Measurements from ENCODE around the gene TMED6.

Gene TMED6

DNA sequence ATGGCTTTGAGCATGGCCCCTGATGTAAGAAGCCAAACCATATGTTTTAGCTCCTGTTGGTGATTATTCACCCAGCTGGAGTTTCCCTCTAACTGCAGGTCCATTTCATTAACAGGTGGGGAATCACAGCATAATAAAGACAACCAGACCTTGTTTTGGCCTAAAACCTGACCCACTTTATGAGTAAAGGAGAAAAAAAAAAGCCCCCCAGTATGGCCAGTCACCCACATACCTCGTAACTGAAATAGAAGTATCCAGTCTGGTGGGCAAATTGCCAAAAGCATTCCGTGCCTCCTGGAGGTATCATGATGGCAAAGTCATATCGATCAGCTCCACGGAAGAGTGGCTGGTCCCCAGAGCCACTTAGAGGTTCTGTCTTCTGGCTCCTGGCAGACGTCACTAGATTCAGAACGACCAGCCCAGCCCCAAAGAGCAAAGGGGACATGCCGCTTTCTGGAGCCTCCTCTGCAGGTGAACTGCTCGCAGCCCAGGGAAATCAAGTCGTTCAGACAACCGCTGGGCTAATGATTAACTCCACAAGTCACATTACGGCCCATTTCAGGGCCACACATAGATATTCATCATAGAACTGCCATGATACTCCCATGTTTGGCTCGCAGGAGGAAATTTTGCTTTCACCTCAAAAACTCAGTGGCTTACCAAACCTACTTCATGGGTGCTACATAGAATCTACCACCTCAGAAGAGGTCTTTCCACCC is at the start of gene TMED6:
TSS of gene TMED6 (minus strand) at position 478 of the 719 bp plus-strand sequence. CDS start at position 445, 33 bp downstream.
- ChIA-PET CTCF (no interaction called here), POLR2A (interaction anchor here (1.4 kb wide), 1 partner anchor 11 kb away, joined by 4 read pairs; no protein-coding TSS in a partner anchor)
- no peak for DNase-seq (ENCODE audit: extremely low spot score)
- no peak for TF ChIP-seq BHLHE40 (IDR thresholded peaks at IDR 0.05; ENCODE audit: borderline replicate concordance)

DNA sequence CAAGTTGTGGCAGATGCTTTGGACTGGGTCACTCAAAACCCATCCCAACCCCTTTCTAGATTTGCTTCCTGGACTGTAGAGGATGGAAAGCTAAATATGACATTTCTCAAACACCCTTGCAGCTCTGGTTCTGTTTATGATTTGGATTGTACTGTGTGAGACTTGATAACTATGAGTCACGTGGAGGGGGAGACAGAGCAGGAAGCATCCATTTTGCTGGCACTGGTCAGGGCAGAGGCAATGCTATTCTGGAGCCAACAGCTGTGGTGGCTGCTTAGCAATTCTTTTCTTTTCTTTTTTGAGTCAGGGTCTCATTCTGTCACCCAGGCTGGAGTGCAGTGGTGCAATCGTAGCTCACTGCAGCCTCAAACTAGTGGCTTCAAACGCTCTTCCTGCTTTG is 47.8 kb upstream of the TMED6 start:
- TF ChIP-seq TARDBP (IDR thresholded peaks at IDR 0.05) (no peak), BHLHE40 (IDR thresholded peaks at IDR 0.05; ENCODE audit: borderline replicate concordance) (no peak), NFRKB (IDR thresholded peaks at IDR 0.05) (no peak), CTBP1 (IDR thresholded peaks at IDR 0.05; ENCODE audit: borderline replicate concordance) (no peak), FOXM1 (IDR thresholded peaks at IDR 0.05; ENCODE audit: borderline replicate concordance) (no peak), FOXK2 (IDR thresholded peaks at IDR 0.05) (no peak), ELF4 (IDR thresholded peaks at IDR 0.05) (no peak), HDGF (IDR thresholded peaks at IDR 0.05; ENCODE audit: borderline replicate concordance) (no peak), SP1 (IDR thresholded peaks at IDR 0.05) (no peak), ZNF384 (IDR thresholded peaks at IDR 0.05) (no peak), LEF1 (IDR thresholded peaks at IDR 0.05; ENCODE audit: borderline replicate concordance) (no peak), L3MBTL2 (conservative IDR thresholded peaks at IDR 0.05) (no peak)
- TF ChIP-seq, protein P1, sequence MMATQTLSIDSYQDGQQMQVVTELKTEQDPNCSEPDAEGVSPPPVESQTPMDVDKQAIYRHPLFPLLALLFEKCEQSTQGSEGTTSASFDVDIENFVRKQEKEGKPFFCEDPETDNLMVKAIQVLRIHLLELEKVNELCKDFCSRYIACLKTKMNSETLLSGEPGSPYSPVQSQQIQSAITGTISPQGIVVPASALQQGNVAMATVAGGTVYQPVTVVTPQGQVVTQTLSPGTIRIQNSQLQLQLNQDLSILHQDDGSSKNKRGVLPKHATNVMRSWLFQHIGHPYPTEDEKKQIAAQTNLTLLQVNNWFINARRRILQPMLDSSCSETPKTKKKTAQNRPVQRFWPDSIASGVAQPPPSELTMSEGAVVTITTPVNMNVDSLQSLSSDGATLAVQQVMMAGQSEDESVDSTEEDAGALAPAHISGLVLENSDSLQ (IDR thresholded peaks at IDR 0.05): no peak
- ChIA-PET CTCF (interaction anchor here (1.0 kb wide), 2 partner anchors 14 to 22 kb away, joined by 3 read pairs; no protein-coding TSS in a partner anchor), POLR2A (interaction anchor here (1.0 kb wide), 1 partner anchor 355 kb away, joined by 3 read pairs; the partner anchor contains the start of gene NOB1)
- no peak for DNase-seq (ENCODE audit: extremely low spot score)

DNA sequence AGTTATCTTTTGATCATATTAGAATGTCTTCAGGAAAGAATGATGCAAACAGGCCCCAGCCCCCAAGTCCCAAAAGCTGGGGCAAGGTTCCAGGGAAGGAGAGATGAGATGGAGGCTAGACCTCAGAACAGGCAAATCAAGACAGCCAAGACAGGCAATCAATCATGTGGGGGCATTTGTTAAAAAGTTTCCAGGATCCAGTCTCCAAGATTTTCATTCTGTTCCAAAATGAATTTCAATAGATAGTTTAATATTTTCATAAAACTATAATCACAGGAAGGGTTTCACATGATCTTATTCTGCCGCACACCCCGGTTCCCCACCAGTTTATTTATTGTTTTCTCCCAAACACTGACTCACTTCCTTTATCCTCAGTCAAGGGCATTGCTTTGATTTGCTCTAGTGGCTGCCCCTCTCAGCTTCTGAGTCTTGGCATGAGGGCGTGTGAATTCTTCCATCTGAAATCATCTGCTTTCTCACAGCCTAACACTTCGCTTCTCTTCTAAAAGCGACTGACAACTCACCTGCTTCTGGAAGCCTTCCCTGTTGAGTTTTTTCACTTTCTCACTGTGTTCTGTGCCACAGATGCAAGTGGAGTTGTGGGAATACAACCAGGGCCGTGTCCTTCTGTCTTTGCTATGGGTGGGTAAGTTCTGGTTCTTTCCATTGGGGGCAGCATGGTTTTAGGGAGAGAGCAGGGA is 46.4 kb upstream of the TMED6 start:
- TF ChIP-seq ELF4 (IDR thresholded peaks at IDR 0.05): no peak
- no peak for TF ChIP-seq HDGF (IDR thresholded peaks at IDR 0.05; ENCODE audit: borderline replicate concordance)
- TF ChIP-seq BHLHE40 (IDR thresholded peaks at IDR 0.05; ENCODE audit: borderline replicate concordance): no peak
- TF ChIP-seq ZNF384 (IDR thresholded peaks at IDR 0.05): no peak
- TF ChIP-seq TARDBP (IDR thresholded peaks at IDR 0.05): no peak
- TF ChIP-seq CTBP1 (IDR thresholded peaks at IDR 0.05; ENCODE audit: borderline replicate concordance): no peak
- no peak for TF ChIP-seq SP1 (IDR thresholded peaks at IDR 0.05)
- TF ChIP-seq NFRKB (IDR thresholded peaks at IDR 0.05): no peak
- TF ChIP-seq ARNT (IDR thresholded peaks at IDR 0.05): no peak
- TF ChIP-seq L3MBTL2 (conservative IDR thresholded peaks at IDR 0.05): no peak
- TF ChIP-seq, protein P1 (IDR thresholded peaks at IDR 0.05): no peak
- TF ChIP-seq FOXK2 (IDR thresholded peaks at IDR 0.05): no peak
- no peak for TF ChIP-seq SUZ12 (IDR thresholded peaks at IDR 0.05)
- no peak for TF ChIP-seq FOXM1 (IDR thresholded peaks at IDR 0.05; ENCODE audit: borderline replicate concordance)
- TF ChIP-seq LEF1 (IDR thresholded peaks at IDR 0.05; ENCODE audit: borderline replicate concordance): no peak
- no peak for TF ChIP-seq FOXA1 (IDR thresholded peaks at IDR 0.05)

DNA sequence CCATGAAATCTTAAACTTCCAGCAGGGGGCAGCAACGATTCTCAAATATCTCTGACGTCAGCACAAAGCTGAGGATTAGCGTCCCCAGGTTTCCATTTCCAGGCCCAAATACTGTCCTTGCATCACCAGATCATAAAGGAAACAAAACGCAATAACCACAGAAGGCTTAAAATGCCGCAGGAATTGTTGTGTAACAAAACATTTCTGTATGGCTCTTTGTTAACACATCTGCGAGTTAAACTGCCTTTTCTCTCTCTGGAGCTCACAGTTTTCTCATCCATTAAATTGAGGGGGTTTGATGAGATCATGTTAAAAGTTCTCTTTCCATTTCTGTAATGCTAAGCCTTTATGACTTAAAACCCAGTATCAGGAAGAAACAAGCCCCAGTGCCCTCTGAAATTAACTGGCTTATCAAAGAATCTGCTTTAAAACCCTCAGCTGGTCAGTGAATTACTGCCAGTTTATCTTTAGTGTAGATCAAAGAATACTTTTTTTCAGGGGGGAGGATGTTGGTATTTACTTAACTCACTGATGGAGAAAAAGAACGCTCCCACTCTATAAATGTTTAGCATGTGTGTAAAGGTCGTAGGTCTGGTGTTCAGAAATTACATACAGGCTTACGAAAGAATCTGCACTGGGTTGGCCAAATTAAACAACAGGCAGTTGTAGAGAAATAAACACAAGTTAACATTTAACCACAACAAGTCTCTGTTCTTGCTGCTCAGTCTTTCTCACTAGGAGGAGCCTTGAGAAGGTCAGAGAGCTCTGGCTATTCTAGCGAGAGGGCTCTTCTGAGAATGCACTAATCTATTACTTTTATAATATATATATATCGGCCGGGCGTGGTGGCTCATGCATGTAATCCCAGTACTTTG is 44.8 kb upstream of the TMED6 start:
- TF ChIP-seq LEF1 (IDR thresholded peaks at IDR 0.05; ENCODE audit: borderline replicate concordance) (no peak), NFRKB (IDR thresholded peaks at IDR 0.05) (no peak), CTBP1 (IDR thresholded peaks at IDR 0.05; ENCODE audit: borderline replicate concordance) (no peak), SP1 (IDR thresholded peaks at IDR 0.05) (no peak), SUZ12 (IDR thresholded peaks at IDR 0.05) (no peak), ZNF384 (IDR thresholded peaks at IDR 0.05) (no peak), ELF4 (IDR thresholded peaks at IDR 0.05) (no peak)
- ChIA-PET POLR2A (interaction anchor here (0.7 to 2.1 kb wide), 3 partner anchors 14 to 365 kb away, joined by 3 to 14 read pairs (median 3); partner anchors contain the start of genes NOB1 and WWP2), CTCF (interaction anchor here (0.6 to 2.9 kb wide), 11 partner anchors 8 to 539 kb away, joined by 3 to 8 read pairs (median 4); no protein-coding TSS in a partner anchor)
- peak; percentile 68 for DNase-seq (ENCODE audit: extremely low spot score)

More for the DNA sequence above, 46.4 kb upstream of the TMED6 start:
- POLR2A ChIA-PET: interaction anchor here (1.0 to 1.3 kb wide), 4 partner anchors 27 to 356 kb away, joined by 3 to 10 read pairs (median 5); partner anchors contain the start of genes CYB5B, NFAT5 and NOB1
- DNase-seq (ENCODE audit: extremely low spot score): peak; percentile 62
- CTCF ChIA-PET: interaction anchor here (0.6 to 2.9 kb wide), 5 partner anchors 9 to 398 kb away, joined by 3 to 7 read pairs (median 3); no protein-coding TSS in a partner anchor

DNA sequence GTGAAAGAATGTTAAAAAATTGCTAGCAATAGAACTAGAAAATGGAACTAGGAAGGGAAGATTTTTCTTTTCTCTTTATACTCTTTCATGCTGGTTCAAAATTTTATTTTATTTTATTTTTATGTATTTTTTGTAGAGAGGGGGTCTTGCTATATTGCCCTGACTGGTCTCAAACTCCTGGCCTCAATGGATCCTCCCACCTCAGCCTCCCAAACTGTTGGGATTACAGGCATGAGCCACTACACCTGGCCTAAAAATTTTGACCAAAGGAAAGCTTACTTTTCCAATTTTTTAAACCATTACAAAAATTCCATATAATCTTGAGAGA is 44.2 kb upstream of the TMED6 start:
- TF ChIP-seq, protein P1 (IDR thresholded peaks at IDR 0.05): no peak
- TF ChIP-seq FOXK2 (IDR thresholded peaks at IDR 0.05): no peak
- no peak for TF ChIP-seq HDGF (IDR thresholded peaks at IDR 0.05; ENCODE audit: borderline replicate concordance)
- TF ChIP-seq L3MBTL2 (conservative IDR thresholded peaks at IDR 0.05): no peak
- no peak for TF ChIP-seq TARDBP (IDR thresholded peaks at IDR 0.05)
- TF ChIP-seq NFRKB (IDR thresholded peaks at IDR 0.05): no peak
- no peak for TF ChIP-seq SUZ12 (IDR thresholded peaks at IDR 0.05)
- no peak for TF ChIP-seq ZNF384 (IDR thresholded peaks at IDR 0.05)
- TF ChIP-seq BHLHE40 (IDR thresholded peaks at IDR 0.05; ENCODE audit: borderline replicate concordance): no peak
- no peak for TF ChIP-seq CTBP1 (IDR thresholded peaks at IDR 0.05; ENCODE audit: borderline replicate concordance)
- TF ChIP-seq SP1 (IDR thresholded peaks at IDR 0.05): no peak
- TF ChIP-seq LEF1 (IDR thresholded peaks at IDR 0.05; ENCODE audit: borderline replicate concordance): no peak
- TF ChIP-seq FOXA1 (IDR thresholded peaks at IDR 0.05): no peak
- TF ChIP-seq FOXM1 (IDR thresholded peaks at IDR 0.05; ENCODE audit: borderline replicate concordance): no peak
- ChIA-PET CTCF (interaction anchor here (0.6 to 1.3 kb wide), 8 partner anchors 9 to 539 kb away, joined by 3 to 8 read pairs (median 4); no protein-coding TSS in a partner anchor), POLR2A (interaction anchor here (0.7 to 2.1 kb wide), 2 partner anchors 359 to 366 kb away, joined by 3 to 14 read pairs; partner anchors contain the start of genes NOB1 and WWP2)
- no peak for DNase-seq (ENCODE audit: extremely low spot score)

Measured in HEK293T (cell line).